Activated naive CD4-positive, alpha-beta T cell (primary cell): ENCODE measurements around the gene DEAF1.
"Not testable (repeated sequence)": the region's sequence is repeated elsewhere in the genome, so short reads cannot be mapped to it uniquely, and the experiment has no call there.

Source experiments
- DNase-seq, 4 experiments: peaks; one replicate each; lab custom pipeline; 2025; lab: John Stamatoyannopoulos, UW

The DEAF1 gene

DNA sequence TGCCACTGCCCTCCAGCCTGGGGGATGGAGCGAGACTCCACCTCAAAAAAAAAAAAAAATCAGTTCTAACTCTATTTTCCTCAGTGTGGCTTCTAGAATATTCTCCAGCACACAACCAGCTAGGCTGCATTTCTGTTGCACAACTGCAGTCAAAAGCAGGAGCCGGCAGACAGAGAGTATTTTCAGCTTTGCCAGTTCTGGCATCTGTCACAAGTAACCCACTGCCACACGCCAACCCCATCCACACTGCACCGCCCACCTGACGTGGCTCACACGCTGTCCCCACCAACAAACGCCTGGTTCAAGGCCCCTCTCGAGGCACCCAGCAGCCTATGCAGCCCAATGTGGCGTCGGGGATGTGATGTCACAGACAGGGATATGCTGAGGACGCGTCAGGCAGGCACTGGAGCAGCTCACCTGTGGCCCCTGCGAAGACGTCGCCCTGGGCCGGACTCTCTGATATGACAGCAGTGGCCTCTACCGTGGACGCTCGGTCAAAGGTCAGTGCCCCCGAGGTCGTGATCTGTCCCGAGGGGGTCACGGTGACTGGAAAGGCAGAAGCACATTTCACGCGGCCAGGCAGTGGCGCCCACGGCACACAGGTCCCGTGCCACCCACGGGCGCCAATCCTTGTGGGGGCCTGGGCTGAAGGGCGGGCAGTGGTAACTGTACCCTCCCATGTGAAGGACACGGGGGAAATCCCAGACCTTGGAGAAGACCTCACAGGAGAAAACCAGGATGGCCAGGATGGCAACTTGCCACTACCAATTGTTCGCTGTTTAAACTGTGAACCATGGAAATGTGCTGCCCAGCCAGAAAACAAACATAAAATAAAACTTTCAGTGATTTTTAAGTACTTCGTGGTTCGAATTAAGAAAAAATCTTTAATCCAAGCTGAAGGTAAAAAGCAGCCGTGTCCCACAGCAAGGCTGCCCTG, 15.5 kb downstream of the DEAF1 start:
- DNase-seq, result no peak

GRCh38 chr11:678297-678696, 16.7 kb downstream of the DEAF1 start:
- no peak for DNase-seq

DNA sequence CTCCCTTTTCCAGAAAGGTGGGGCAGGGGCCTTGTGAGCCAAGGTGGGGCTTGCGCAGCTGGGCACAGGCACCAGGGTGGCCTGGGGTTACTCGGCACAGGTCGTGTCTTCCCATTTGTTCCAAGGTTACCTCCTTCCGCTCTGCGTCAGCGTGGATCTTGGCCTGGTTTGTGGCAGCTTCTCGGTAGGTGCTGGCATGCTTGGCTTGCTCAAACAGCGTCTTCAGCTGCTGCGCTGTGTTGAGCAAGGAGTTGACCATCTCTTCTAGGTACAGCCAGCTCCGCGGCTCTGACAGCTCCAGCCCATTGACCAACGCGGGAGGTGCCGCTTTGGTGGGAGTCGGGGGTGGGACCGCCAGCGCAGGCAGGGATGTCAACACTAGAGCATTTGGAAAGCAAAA, 20.6 kb downstream of the DEAF1 start:
- DNase-seq, result no peak

DNA sequence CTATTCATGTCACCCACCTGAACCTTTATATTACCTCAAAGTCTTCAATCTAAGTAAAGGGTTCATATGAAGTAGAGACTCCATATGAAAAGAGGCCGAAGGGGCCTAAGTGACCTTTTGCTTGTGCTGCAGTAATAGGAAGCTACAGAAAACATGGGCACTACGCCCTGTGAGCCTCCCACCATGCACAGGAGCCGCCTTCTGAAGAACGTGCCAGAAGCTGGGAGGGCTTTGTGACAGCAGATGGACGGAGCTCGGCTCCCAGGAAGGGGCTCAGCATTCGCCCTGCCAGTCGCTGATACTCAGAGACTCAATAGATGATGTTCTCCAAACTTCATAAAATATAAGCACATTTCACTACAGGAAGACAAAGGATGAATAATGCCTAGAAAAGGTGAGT, 21.2 kb downstream of the DEAF1 start:
- DNase-seq, result no peak

GRCh38 chr11:665704-666281, 29.2 kb downstream of the DEAF1 start:
- no peak for DNase-seq

- no peak for DNase-seq
Observed at GRCh38 chr11:665062-665703, 29.8 kb downstream of the DEAF1 start.

DNA sequence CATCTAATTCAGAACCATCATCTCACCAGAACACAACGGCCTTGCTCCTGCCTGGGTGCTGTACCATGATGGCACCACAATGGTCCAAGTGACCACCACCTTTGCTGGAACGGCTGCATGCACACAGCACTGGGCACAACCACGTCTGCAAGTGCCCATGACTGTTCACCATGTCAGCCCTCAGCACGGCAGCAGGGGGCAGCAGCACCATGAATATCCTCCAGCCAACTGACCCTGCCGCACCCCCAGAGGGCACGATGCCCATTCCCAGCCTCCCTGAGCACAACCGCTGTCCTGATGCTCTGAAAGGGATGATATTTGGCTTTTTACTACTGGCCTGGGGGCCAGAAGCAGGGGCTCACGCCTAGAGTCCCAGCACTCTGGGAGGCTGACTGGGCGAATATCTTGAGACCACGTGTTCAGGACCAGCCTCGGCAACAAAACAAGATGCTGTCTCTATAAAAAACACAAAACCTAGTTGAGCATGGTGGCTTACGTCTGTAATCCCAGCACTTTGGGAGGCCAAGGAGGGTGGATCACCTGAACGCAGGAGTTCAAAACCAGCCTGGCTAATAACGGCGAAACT, 32.2 kb downstream of the DEAF1 start:
- DNase-seq, result peak in 2 of 4 experiments; percentile 11 to 16

DNA sequence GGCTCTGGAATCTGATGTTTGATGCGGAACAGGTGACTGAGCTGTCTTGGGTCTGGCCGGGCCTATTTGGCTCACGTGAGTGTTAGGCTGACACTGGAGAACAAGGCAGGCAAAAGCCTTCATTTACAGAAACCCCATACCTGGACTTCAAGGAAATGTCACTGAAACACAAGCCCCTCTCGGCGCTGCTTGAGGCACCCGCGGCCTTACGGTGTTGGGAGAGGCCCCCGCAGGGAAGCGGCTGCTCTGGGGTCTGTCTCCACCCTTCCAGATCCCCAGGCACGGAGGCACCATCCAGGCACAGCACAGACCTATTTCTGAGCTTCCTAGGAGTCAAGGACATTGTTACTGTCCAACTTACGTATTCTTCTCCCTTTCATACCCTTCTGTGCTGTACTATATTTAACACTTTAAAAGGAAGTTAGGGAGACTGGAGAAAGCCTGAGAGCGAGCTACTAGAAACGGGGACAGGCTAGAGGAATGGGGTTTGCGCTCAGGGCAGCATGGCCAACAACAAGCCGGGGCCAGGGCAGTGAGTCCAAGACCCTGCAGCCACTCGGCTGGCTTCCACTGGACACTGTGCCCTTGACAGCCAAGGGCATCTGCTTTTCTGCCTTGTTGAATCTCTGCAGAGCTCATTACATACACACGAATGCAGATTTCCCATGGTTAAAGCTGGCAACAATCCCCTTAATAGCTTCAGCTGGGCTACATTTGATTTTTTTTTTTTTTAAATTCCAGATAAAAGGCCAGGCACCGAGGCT, 34.2 kb downstream of the DEAF1 start:
- DNase-seq, result no peak

DNA sequence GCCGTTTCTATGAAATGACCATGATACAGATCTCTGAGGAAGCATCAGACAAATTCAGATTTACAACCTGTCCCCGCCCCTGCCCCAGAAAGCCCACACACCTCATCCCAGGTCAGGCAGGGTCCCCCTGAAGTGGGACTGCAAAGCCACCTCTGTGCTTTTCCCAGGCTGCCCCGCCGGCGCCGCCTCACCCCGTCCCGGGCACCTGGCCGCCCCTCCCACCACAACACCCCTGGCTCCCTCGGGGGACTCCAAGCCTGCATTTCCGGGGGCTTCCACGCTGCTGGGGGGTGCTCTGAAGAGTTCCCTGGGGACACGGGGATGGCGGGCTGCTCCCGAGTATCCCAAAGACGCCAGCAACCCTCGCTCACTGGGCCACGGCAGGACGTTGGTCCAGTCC, 34.7 kb downstream of the DEAF1 start:
- DNase-seq, result no peak

DNA sequence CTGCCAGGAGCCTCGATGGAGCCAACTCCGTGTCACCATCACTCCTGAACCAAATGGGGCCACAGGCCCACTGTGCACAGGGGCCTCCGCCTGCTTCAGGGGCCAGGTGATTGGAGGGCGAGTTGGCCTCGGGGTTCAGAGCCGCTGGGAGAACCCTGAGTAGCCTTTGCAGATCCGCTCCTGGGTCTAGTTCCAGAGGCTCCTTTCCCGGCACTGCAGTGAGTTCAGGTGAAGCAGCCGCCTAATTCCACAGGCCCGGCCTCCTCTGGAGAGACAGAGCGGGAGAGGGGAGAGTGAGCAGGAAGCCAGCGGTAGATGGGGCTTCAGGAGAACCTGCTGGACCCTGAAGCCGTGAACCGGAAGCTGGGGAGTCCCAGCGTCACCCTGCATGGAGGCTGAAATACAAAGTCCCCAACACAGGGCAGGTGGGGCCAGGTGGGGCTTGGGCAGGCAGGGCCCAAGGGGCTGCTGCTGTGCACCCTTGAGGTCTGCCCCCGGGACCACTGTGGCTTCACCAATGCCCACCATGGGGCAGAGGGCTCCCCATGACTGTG, 35.4 kb downstream of the DEAF1 start:
- DNase-seq, result no peak

DNA sequence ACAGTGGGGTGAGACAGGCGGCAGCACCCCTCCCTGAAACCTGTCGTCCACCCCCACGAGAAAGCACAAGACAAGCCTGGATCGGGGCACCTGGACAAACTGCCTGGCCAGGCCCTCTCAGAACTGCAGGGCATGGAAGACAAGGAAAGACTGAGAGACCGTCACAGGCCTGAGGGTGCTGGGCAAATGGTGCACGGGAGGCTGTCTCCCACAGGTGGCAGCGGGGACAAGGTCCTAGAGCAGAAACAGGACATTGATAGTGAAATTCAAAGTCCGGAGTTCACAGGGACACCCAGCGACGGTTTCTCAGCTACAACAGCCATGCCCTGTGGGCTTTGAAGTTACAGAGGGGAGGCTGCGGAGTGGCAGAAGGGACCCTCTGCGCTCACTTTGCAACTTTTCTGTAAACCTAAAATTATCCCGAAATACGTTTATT, 37.3 kb downstream of the DEAF1 start:
- DNase-seq, result no peak

DNA sequence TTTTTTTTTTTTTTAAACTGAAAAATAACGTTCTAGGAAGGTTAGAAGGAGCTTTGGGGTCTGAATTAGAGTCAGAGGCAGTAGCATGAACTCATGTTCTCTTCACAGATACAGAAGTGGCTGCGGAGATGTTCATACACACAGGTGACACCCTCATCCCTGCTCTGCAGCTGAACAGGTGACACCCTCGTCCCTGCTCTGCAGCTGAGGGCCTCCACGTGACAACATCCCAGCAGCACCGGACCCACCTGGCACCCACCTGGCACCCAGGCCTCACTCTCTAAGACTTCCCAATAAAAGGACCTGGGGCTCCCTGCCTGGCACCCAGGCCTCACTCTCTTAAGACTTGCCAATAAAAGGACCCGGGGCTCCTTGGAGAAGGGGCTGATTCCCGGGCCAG, 38.2 kb downstream of the DEAF1 start:
- DNase-seq, result no peak

DNA sequence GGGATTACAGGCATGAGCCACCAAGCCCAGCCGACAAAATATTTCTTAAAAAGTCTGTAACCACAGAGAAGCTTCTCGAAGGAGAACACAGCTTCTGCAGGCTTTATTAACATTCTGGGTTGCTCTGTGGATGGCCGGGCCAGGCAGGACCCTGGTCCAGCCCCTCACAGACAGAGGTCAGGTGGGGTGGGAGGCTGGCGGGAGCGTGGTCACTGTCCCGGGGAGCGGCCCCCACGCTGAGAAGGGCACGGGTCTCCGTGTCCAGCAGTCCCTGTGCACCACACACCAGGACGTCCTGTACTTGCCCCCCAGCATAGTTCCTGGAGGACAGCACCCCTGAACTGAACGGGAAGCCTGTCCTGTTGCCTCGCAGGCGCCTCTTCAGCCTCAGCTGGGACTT, 38.6 kb downstream of the DEAF1 start:
- no peak for DNase-seq

DNA sequence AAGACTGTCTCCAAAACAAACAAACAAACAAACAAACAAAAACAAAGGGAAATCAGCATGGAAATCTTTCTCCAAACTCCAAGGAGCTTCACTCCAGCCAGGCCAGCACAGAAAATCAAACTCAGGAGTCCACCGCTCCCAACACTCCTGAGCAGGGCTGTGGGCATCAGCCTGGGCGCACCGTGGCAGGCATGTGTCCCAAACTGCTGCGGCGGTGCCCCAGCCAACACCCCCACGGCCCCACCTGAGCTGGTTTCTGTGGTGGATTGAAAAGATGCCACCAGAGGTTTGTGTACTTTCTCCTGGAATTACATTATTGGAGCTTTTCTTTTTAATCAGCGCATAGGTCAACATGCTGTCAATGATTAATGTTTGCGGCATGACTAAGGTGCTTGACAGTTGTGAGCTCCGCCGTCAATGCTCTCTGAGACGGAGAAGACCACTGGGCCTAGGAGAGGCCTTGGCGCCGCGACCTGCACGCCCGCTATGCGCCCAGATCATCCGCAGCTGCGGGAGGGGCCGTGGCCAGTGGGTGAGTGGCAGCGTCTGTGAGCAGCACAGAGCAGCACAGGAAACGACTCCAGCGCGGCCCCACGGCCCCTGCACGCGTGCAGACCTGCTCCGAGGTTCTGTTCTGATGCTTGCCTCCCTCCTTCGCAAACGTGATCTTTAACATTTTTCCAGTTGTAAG, 39.8 kb downstream of the DEAF1 start:
- DNase-seq, result no peak

- not testable (repeated sequence) for DNase-seq
Observed at GRCh38 chr11:654444-654843, 40.6 kb downstream of the DEAF1 start.

GRCh38 chr11:653837-654236, 41.2 kb downstream of the DEAF1 start:
- no peak for DNase-seq

GRCh38 chr11:653136-653535, 41.9 kb downstream of the DEAF1 start:
- not testable (repeated sequence) for DNase-seq

GRCh38 chr11:650482-650881, 44.5 kb downstream of the DEAF1 start:
- no peak for DNase-seq

- DNase-seq, result not testable (repeated sequence)
Observed at GRCh38 chr11:647672-648158, 47.3 kb downstream of the DEAF1 start.

- DNase-seq, result no peak
Observed at GRCh38 chr11:646214-646613, 48.8 kb downstream of the DEAF1 start.

- no peak for DNase-seq
Observed at GRCh38 chr11:645536-645935, 49.5 kb downstream of the DEAF1 start.
